ENCODE measurements around the gene ZNF280B. TPM values are rescaled to one million over a fixed set of nuclear protein-coding genes. Genes with fewer than 3 reads are reported as not detected.

The ZNF280B gene
- total and polyA plus RNA-seq, 12 donors, result 0.81 to 7.8 (median 3.6) TPM

DNA sequence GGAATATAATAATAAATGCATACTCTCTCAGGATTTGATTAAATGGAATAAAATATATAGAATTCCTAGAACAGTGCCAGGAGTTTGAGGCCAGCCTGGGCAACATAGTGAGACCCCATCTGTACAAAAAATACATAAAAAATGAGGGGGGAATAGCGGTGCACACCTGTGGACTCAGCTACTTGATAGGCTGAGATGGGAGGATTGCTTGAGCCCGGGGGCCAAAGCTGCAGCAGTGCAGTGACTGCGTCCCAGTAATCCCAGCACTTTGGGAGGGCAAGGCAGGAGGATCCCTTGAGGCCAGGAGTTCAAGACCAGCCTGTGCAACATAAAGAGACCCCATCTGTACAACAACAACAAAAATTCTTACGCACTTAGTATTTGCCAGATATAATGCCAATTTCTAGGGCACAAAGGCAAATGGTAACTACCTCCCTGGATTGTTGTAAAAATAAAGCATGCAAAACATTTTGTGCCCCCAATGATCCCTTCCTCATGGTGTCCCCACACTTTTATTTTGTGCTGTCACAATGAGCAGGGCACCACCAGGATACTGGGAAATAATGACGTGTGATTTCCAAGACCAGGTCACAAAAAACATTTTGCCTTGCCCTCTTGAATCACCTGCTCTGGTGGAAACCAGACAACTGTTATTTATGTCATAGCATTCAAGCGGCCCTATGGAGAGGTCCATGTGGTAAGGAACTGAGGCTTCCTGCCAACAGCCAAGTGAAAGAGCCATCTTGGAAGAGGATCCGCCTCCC lies 29.9 kb upstream of the ZNF280B start:
- no peaks in the 10 kb centered on the region for H3K4me1 ChIP-seq (replicated peaks in 1 of 2)
- intact Hi-C loops (cut with DNase I), result no loop called here
- no peak overlapping the region for H3K4me3 ChIP-seq
- DNase-seq, result no peak
- H3K9me3 ChIP-seq (replicated peaks in 1 of 3), result no peaks in the 10 kb centered on the region
- no peaks in the 10 kb centered on the region for H3K27me3 ChIP-seq
- no peak overlapping the region for H3K27ac ChIP-seq
- TF ChIP-seq, protein P1, sequence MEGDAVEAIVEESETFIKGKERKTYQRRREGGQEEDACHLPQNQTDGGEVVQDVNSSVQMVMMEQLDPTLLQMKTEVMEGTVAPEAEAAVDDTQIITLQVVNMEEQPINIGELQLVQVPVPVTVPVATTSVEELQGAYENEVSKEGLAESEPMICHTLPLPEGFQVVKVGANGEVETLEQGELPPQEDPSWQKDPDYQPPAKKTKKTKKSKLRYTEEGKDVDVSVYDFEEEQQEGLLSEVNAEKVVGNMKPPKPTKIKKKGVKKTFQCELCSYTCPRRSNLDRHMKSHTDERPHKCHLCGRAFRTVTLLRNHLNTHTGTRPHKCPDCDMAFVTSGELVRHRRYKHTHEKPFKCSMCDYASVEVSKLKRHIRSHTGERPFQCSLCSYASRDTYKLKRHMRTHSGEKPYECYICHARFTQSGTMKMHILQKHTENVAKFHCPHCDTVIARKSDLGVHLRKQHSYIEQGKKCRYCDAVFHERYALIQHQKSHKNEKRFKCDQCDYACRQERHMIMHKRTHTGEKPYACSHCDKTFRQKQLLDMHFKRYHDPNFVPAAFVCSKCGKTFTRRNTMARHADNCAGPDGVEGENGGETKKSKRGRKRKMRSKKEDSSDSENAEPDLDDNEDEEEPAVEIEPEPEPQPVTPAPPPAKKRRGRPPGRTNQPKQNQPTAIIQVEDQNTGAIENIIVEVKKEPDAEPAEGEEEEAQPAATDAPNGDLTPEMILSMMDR (IDR thresholded peaks at IDR 0.05), result no peak
- no peak for TF ChIP-seq POLR2A (IDR thresholded peaks at IDR 0.05)
- WGBS, 4 donors, result 75 to 88% (median 83%) methylated on average over 7 of the region's 7 CpGs
- no peaks in the 10 kb centered on the region for H3K36me3 ChIP-seq (replicated peaks in 1 of 2)

DNA sequence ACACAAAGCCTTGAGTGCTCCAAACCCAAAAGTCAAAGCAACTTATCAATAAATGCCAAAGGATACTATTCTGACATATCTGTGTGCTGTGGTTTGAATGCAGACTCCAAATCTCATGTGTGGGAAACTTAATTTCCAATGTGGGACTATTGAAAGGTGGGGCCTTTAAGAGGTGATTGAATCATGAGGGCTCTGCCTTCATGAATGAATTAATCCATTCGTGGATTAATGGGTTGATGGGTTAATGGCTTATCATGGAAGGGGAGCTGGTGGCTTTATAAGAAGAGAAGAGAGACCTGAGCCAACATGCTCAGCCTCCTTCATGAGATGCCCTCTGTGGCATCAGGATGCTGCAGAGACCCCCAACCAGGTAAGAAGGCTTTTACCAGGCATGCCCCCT lies 28.4 kb upstream of the ZNF280B start:
- Histone ChIP-seq H3K36me3 (replicated peaks in 1 of 2) (no peaks in the 10 kb centered on the region), H3K27me3 (no peaks in the 10 kb centered on the region), H3K27ac (no peak overlapping the region), H3K4me1 (replicated peaks in 1 of 2) (no peaks in the 10 kb centered on the region), H3K9me3 (replicated peaks in 1 of 3) (no peaks in the 10 kb centered on the region), H3K4me3 (no peak overlapping the region)
- TF ChIP-seq, protein P1 (IDR thresholded peaks at IDR 0.05), result no peak
- no peak for TF ChIP-seq POLR2A (IDR thresholded peaks at IDR 0.05)
- intact Hi-C loops (cut with DNase I), result no loop called here
- 41 to 58% (median 44%) methylated on average over 1 of the region's 1 CpG for WGBS, 4 donors
- no peak for DNase-seq

DNA sequence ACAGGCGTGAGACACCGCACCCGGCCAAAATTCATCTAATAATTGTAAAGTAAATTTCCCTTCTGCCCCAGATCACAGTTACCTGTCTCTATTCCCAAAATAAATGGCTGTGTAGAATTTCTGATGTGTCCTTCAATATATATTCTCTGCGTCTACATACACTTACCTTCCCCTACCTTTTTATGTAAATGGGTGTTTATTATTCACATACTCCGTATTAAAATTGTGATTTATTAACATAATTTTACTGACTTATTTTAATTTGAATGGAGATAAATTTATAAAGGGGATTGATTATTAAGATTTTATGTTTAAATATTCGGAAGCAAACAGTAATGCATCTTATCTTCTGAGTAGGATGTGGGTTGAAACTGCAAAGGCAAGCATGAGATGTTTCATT lies 28.0 kb upstream of the ZNF280B start:
- Histone ChIP-seq H3K4me3 (no peak overlapping the region), H3K9me3 (replicated peaks in 1 of 3) (no peaks in the 10 kb centered on the region), H3K27me3 (no peaks in the 10 kb centered on the region), H3K27ac (no peak overlapping the region), H3K4me1 (replicated peaks in 1 of 2) (no peaks in the 10 kb centered on the region), H3K36me3 (replicated peaks in 1 of 2) (no peaks in the 10 kb centered on the region)
- intact Hi-C loops (cut with DNase I), result no loop called here
- DNase-seq, result no peak
- WGBS, 4 donors, result 75 to 81% (median 77%) methylated on average over 6 of the region's 6 CpGs
- TF ChIP-seq, protein P1 (IDR thresholded peaks at IDR 0.05), result no peak
- no peak for TF ChIP-seq POLR2A (IDR thresholded peaks at IDR 0.05)

DNA sequence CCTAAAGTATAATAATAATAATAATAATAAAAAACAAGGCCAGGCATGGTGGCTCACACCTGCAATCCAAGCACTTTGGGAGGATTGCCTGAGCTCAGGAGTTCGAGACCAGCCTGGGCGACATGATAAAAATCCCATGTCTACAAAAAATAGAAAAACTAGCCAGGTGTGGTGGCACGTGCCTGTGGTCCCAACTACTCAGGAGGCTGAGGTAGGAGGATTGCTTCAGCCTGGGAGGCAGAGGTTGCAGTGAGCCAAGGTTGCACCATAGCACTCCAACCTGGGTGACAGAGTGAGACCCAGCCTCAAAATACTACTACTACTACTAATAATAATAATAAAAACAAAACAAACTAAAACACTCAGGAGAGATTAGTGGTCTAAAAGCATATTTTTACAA lies 27.1 kb upstream of the ZNF280B start:
- TF ChIP-seq POLR2A (IDR thresholded peaks at IDR 0.05), result no peak
- TF ChIP-seq, protein P1 (IDR thresholded peaks at IDR 0.05), result no peak
- Histone ChIP-seq H3K27me3 (no peaks in the 10 kb centered on the region), H3K9me3 (replicated peaks in 1 of 3) (no peaks in the 10 kb centered on the region), H3K4me3 (no peak overlapping the region), H3K4me1 (replicated peaks in 1 of 2) (no peaks in the 10 kb centered on the region), H3K36me3 (replicated peaks in 1 of 2) (no peaks in the 10 kb centered on the region), H3K27ac (no peak overlapping the region)
- WGBS, 4 donors, result 87 to 94% (median 91%) methylated on average over 3 of the region's 3 CpGs
- intact Hi-C loops (cut with DNase I), result no loop called here
- DNase-seq, result no peak

Data from adrenal gland (tissue), 12 donors.